ENCODE data around the gene ATP6V0C.

ATP6V0C gene

DNA sequence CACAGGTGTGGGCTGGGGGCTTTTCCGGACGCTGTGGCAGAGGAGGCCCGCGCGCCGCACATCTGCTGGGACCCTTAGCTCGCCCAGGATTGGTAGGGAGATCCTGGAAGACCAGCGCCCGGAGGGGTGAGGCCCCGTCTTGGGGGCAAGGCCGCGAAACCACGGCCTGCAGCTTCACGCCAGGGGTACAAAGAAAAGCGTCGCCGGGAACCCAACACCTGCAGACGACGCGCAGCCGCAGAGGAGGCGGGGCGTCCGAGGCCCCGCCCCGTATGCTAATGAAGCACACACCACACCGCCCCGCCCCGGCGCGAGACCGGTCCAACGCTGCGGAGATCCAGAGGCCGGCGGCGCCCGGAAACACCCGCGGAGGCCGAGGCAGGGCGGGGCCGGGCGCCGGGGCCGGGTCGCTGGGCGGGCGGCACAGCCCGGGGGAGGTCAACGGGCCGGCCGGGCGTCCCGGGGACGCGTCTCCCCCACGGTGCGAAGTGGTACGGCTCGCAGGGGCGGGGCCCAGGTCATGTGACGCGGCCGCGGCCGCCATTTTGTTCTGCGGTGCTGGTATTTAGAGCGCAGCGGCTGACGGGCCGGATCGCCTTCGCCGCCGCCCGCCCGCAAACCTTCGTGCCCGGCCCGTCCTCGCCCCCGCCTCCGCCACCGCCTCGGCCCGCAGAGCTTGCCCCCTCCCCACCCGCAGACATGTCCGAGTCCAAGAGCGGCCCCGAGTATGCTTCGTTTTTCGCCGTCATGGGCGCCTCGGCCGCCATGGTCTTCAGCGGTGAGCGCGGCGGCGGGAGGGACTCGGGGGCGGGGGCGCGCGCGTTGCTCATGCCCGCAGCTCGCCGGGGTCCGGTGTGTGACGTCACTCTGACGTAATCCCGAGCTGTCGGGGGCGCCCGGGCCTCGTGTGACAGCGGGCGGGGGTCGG lies at the start of gene ATP6V0C:
Gene ATP6V0C (plus strand): TSS at position 548 of the 928 bp plus-strand sequence. CDS start 152 bp downstream, at position 700.
- DNase-seq: peak; percentile 96

- DNase-seq: peak; percentile 55
Observed at GRCh38 chr16:2464333-2464732, 49.4 kb upstream of the ATP6V0C start.

DNA sequence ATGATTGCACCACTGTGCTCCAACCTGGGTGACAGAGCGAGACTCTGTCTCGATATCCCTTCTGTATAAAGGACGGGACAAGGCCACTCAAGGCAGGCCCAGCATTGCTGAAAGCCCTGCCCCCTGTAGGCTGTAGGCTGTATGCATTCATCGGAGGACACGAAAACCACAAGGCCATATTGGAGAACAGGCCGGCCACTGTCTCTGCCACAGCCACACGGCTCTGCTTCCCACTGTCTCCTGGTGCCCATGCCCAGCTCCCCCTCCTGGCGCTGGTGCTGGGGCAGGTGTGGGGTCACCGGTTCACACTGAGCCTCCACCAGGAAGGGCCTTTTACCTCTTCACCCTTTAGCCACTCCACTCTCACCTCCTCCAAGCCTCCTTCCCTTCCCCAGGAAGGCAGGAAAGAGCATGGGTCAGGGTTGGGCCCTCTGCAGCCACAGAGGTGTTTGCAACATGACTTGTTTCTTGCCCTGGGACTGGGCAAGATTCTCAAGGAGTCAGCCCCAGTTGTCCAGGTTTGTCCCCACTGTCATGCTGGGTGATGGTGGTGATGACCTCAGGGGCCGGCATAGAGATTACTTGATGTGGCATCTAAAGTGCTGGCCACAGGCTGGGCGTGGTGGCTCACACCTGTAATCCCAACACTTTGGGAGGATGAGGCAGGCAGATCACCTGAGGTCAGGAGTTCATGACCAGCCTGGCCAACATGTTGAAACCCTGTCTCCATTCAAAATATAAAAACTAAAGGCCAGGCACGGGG lies 47.9 kb upstream of the ATP6V0C start:
- DNase-seq: peak; percentile 61

GRCh38 chr16:2466667-2467527 lies 46.9 kb upstream of the ATP6V0C start:
- DNase-seq: no peak

- peak; percentile 94 for DNase-seq
Observed at GRCh38 chr16:2467528-2468232, 46.1 kb upstream of the ATP6V0C start.

GRCh38 chr16:2468233-2468724 lies 45.5 kb upstream of the ATP6V0C start:
- peak; percentile 99 for DNase-seq

- DNase-seq: peak; percentile 100
Observed at GRCh38 chr16:2468725-2469398, 44.9 kb upstream of the ATP6V0C start.

DNA sequence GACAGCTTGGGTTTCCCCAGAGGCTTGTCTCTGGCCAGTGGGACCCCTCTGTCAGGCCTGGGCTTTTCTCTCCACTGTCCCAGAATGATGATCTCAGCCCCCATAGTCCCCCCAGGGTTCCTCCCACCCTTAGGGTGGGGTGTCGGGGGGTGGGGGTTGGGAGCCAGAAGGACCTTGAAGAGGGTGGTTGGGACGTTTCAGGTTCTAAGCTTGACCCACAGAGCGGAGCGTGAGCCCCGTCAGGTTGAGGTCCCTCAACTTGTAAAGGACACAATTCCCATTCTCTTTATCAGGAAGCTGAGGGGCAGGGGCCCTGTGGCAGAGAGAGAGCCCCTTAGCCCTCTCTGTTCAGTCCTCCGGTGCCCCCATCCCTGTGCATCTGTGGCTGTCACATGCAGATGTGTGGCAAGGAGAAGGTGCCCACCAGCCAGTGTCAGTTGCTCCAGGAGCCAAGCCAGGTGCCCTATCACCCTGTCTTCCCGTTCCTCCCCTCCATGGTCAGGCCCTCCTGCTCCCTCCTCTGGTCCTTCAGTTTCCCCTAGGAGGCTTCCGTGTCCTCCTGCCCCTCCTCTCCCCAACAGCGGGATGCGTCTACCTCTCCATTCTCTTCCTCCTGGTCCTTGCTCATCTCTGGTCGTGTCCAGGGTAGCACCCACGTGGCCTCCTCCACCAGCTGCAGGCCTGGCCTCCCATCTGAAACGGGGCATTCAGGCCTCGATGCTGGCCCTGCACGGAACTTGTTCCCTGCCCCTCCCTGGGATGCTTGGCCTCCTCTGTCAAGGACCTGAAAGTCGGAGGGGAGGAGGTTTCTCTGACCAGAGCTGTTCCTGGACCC lies 44.1 kb upstream of the ATP6V0C start:
- DNase-seq: peak; percentile 68

DNA sequence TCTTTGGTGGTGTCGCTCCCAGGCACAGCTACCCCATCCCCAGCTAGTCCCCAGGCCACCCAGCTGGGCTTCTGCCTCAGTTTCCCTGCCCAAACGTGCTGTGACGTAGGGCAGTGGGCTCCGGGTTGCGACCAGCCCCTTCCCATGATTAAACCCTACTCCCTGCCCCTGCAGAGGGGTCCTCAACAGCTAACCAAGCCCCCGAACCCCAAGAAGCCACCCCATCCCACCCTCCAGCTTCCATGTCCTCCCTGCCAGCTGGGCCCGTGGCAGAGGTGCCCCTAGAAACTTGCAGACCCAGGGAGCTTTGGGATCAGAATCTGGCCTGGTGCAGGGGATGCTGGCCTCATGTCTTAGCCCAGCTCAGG lies 43.5 kb upstream of the ATP6V0C start:
- DNase-seq: no peak

DNA sequence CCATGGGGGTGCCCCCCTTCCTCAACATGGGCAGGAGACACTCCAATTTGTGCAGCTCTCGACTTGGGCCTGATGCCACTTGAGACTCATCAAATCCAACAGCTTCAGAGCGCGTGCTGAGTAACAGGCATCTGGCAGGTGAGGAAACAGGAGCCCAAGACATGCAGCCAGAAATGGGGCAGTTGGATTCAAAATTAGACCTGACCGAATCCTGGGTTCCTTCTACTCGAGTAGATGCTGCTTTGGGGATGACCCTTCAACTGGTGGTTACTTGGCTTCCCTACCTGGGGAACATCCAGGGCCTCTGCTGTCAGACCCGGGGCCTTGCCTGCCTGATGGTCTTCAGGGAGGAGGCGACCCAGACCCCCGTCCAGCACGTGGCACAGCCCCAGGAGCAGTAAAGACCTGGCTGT lies 43.1 kb upstream of the ATP6V0C start:
- DNase-seq: peak; percentile 82

- peak; percentile 97 for DNase-seq
Observed at GRCh38 chr16:2471016-2471652, 42.6 kb upstream of the ATP6V0C start, which contains the start of gene NTN3. Gene NTN3, plus strand, starts transcription at chr16:2471297. Its CDS starts 405 bp downstream, at chr16:2471702.

GRCh38 chr16:2471653-2472487 lies 41.9 kb upstream of the ATP6V0C start:
- DNase-seq: peak; percentile 62

DNA sequence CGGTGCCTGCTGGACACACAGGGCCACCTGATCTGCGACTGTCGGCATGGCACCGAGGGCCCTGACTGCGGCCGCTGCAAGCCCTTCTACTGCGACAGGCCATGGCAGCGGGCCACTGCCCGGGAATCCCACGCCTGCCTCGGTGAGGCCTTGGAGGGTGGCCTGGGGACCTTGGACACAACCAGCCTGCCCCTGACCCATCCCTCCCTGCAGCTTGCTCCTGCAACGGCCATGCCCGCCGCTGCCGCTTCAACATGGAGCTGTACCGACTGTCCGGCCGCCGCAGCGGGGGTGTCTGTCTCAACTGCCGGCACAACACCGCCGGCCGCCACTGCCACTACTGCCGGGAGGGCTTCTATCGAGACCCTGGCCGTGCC lies 41.3 kb upstream of the ATP6V0C start:
- no peak for DNase-seq

- no peak for DNase-seq
Observed at GRCh38 chr16:2472885-2473445, 40.8 kb upstream of the ATP6V0C start.

- peak; percentile 91 for DNase-seq
Observed at GRCh38 chr16:2473446-2473926, 40.3 kb upstream of the ATP6V0C start.

- peak; percentile 69 for DNase-seq
Observed at GRCh38 chr16:2473999-2474876, 39.5 kb upstream of the ATP6V0C start.

DNA sequence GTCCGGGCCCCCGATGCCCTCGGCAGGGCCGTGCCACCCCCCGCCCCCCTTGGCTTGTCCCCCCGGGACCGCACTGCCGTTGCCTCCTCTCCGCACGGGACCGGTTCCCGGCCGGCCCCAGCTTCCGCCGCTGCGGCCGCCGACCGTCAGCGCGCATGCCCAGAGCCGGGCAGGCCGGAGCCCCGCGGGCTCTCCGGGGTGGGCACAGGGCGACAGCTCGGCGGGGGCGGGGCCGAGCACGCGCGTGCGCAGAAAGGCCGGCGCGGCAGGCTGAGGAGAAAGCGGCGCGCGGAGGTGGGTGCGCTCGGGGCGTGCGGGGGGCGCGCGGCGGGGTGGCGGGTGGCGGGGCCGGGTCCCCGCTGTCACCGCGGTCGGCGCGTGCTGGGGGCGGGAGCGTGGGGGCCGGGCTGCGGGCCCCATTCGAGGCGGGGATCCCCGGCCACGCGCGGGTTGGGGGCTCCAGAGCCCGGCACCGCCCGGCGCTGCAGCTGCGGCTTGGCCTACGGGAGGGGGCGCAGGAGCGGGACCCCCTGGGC lies 38.8 kb upstream of the ATP6V0C start, which contains the start of gene TBC1D24:
Gene TBC1D24 (plus strand): TSS at position 251 of the 536 bp plus-strand sequence. CDS start 21,022 bp downstream, outside the sequence.
- DNase-seq: peak; percentile 88
